Measurements from ENCODE around the gene ZNF275.

GRCh38 chrX:153397256-153397960, 63.5 kb downstream of the ZNF275 start:
- TF ChIP-seq, protein P1, sequence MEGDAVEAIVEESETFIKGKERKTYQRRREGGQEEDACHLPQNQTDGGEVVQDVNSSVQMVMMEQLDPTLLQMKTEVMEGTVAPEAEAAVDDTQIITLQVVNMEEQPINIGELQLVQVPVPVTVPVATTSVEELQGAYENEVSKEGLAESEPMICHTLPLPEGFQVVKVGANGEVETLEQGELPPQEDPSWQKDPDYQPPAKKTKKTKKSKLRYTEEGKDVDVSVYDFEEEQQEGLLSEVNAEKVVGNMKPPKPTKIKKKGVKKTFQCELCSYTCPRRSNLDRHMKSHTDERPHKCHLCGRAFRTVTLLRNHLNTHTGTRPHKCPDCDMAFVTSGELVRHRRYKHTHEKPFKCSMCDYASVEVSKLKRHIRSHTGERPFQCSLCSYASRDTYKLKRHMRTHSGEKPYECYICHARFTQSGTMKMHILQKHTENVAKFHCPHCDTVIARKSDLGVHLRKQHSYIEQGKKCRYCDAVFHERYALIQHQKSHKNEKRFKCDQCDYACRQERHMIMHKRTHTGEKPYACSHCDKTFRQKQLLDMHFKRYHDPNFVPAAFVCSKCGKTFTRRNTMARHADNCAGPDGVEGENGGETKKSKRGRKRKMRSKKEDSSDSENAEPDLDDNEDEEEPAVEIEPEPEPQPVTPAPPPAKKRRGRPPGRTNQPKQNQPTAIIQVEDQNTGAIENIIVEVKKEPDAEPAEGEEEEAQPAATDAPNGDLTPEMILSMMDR (IDR thresholded peaks at IDR 0.05) = no peak
- no peak for TF ChIP-seq POLR2AphosphoS5 (IDR thresholded peaks at IDR 0.05)
- no peak for TF ChIP-seq POLR2A (IDR thresholded peaks at IDR 0.05)
